Endothelial cell of umbilical vein (primary cell): Measurements from ENCODE around the gene APOF. TPM values are rescaled to one million over a fixed set of nuclear protein-coding genes. Genes with fewer than 3 reads are reported as not detected.

Experiments used
- BruUV-seq: library from RNA; stranded (reverse); fragments of 400-500 nt; replicated peaks from 2 replicates; lab custom pipeline; 2021; lab: Mats Ljungman, UMichigan
- CTCF ChIA-PET: fragments of 300-600, 350-600 bp; sonication (Branson Sonifier 250); formaldehyde crosslinking; loops from one replicate; lab custom pipeline; 2021; ENCODE audit warnings: antibody characterized with exemption, inconsistent platforms; lab: Charles Lee
- POLR2A ChIA-PET: fragments of 300-600, 350-600 bp; sonication (Branson Sonifier 250); formaldehyde crosslinking; loops from one replicate; lab custom pipeline; 2021; ENCODE audit warnings: antibody characterized with exemption, inconsistent platforms; lab: Charles Lee
- DNase-seq: peaks from one replicate; pipeline ENCODE4 v3.0.0-alpha.2; 2011; ENCODE audit warnings: low read depth, low spot score
- FAIRE-seq: peaks from 2 replicates; lab custom pipeline; 2011; peaks lifted over from hg19 to GRCh38; lab: Jason Lieb, UNC
- H2AFZ ChIP-seq: 2 replicates; pipeline ENCODE4 v1.6.0; 2012; ENCODE audit warnings: low read depth, low read length, control low read depth, inconsistent platforms
- H3K27ac ChIP-seq: 2 replicates; pipeline ENCODE4 v1.5.1; 2011; ENCODE audit warnings: low read depth, mild to moderate bottlenecking, control low read depth, low read length, moderate library complexity; ENCODE audit not compliant: insufficient read depth
- H3K27me3 ChIP-seq, 2 experiments: 2 replicates each; pipeline versions ENCODE4 v1.6.0 to v1.6.1; 2011; ENCODE audit warnings: low read length in 2 of 2, mixed read lengths in 1 of 2; ENCODE audit not compliant: control insufficient read depth in 2 of 2, insufficient read depth in 2 of 2
- H3K36me3 ChIP-seq, 2 experiments: 2 replicates in 1 of 2; 3 replicates in 1 of 2; pipeline ENCODE4 v1.5.1; 2011; ENCODE audit warnings: low read length in 2 of 2, mild to moderate bottlenecking in 1 of 2, moderate library complexity in 1 of 2; ENCODE audit not compliant: control insufficient read depth in 2 of 2, insufficient read depth in 2 of 2; ENCODE audit errors: extremely low read depth in 1 of 2
- H3K4me1 ChIP-seq: 3 replicates; pipeline ENCODE4 v1.5.1; 2011; ENCODE audit warnings: mild to moderate bottlenecking, low read length; ENCODE audit not compliant: control insufficient read depth, insufficient read depth; ENCODE audit errors: extremely low read depth
- H3K4me2 ChIP-seq: 2 replicates; pipeline ENCODE4 v1.6.1; 2011; ENCODE audit warnings: low read length, control low read depth, mixed read lengths; ENCODE audit not compliant: insufficient read depth
- H3K4me3 ChIP-seq, 3 experiments: fragments of 200-600 bp in 1 of 3; sonication (generic), shearing (Covaris generic) in 1 of 3; replicated peaks in 1 of 3; 2 replicates each; pipeline ENCODE4 v1.5.1; 2011 to 2016; ENCODE audit warnings: control low read depth in 3 of 3, low read length in 3 of 3, mild to moderate bottlenecking in 2 of 3, inconsistent platforms in 1 of 3, low read depth in 1 of 3, moderate library complexity in 1 of 3; ENCODE audit not compliant: insufficient read depth in 1 of 3
- H3K79me2 ChIP-seq: 2 replicates; pipeline ENCODE4 v1.6.0; 2012; ENCODE audit warnings: low read length, inconsistent platforms; ENCODE audit not compliant: control insufficient read depth, insufficient read depth
- H3K9ac ChIP-seq: replicated peaks from 2 replicates; pipeline ENCODE3; 2011; ENCODE audit warnings: low read length, control low read depth; ENCODE audit not compliant: insufficient read depth; ENCODE audit errors: extremely low read depth
- H3K9me1 ChIP-seq: replicated peaks from 3 replicates; pipeline ENCODE4 v1.6.0; 2011; ENCODE audit warnings: mild to moderate bottlenecking, low read length; ENCODE audit not compliant: control insufficient read depth, insufficient read depth; ENCODE audit errors: extremely low read depth
- H3K9me3 ChIP-seq: replicated peaks from 2 replicates; pipeline ENCODE4 v1.5.1; 2012; ENCODE audit warnings: low read length, inconsistent platforms; ENCODE audit not compliant: control insufficient read depth, insufficient read depth
- H4K20me1 ChIP-seq: replicated peaks from 2 replicates; pipeline ENCODE3; 2011; ENCODE audit warnings: mild to moderate bottlenecking, low read length; ENCODE audit not compliant: control insufficient read depth, insufficient read depth; ENCODE audit errors: extremely low read depth
- CTCF ChIP-seq, 2 donors: IDR thresholded peaks; 1 replicate in 1 of 2; 2 replicates in 1 of 2; pipeline ENCODE4 v1.5.1; 2011; ENCODE audit warnings: low read length in 2 of 2, mild to moderate bottlenecking in 2 of 2, moderate library complexity in 2 of 2, control low read depth in 1 of 2, inconsistent platforms in 1 of 2, low read depth in 1 of 2; ENCODE audit not compliant: insufficient read depth in 1 of 2; ENCODE audit errors: extremely low read depth in 1 of 2
- EZH2 ChIP-seq: IDR thresholded peaks from 2 replicates; pipeline ENCODE4 v1.6.1; 2012; ENCODE audit warnings: borderline replicate concordance, low read depth, mild to moderate bottlenecking, moderate library complexity, low read length, inconsistent platforms; ENCODE audit not compliant: severe bottlenecking
- FOS ChIP-seq: IDR thresholded peaks from 2 replicates; pipeline ENCODE4 v1.6.1; 2011; ENCODE audit warnings: mild to moderate bottlenecking, low read length, moderate library complexity, borderline replicate concordance; ENCODE audit not compliant: insufficient read depth
- GATA2 ChIP-seq: IDR thresholded peaks from 2 replicates; pipeline ENCODE4 v1.7.0; 2011; ENCODE audit warnings: low read depth, mild to moderate bottlenecking, moderate library complexity, mixed read lengths, low read length; ENCODE audit not compliant: insufficient read length, insufficient read depth
- JUN ChIP-seq: IDR thresholded peaks from 2 replicates; pipeline ENCODE4 v1.6.1; 2011; ENCODE audit warnings: borderline replicate concordance, low read depth; ENCODE audit not compliant: insufficient read length, insufficient read depth
- MYC ChIP-seq: IDR thresholded peaks from one replicate; pipeline ENCODE4 v1.6.1; 2011; ENCODE audit warnings: mild to moderate bottlenecking, low read depth, low read length
- POLR2A ChIP-seq: IDR thresholded peaks from 2 replicates; pipeline ENCODE4 v1.6.1; 2012; ENCODE audit warnings: low read depth, mild to moderate bottlenecking, control low read depth, low read length
- POLR2AphosphoS5 ChIP-seq: IDR thresholded peaks from 2 replicates; pipeline ENCODE4 v1.6.1; 2012; ENCODE audit warnings: low read depth, mild to moderate bottlenecking, control low read depth, low read length, moderate library complexity; ENCODE audit not compliant: insufficient read depth
- dilution Hi-C: fragments of 300-500 bp; cut with MboI; formaldehyde crosslinking; loops from one replicate; pipeline ENCODE4 v1.15.0; 2019; ENCODE audit warnings: low sequenced_read_pairs; ENCODE audit not compliant: extremely low pct_ligation_motif_present
- intact Hi-C: fragments of 100-400 bp; cut with micrococcal nuclease; formaldehyde crosslinking; loops from one replicate; pipeline ENCODE4 v1.10.0; 2022
- polyA plus RNA-seq, 4 experiments: library from polyadenylated mRNA; depleted of rRNA in 3 of 4; stranded (reverse) in 3 of 4; unstranded in 1 of 4; fragments of >200 nt; gene quantifications; 2 replicates each; pipeline versions ENCODE4 v1.2.1 to v1.2.3, GENCODE V29; 2011 to 2012; ENCODE audit warnings: missing spikeins in 1 of 4
- total RNA-seq: library from RNA; stranded (reverse); gene quantifications from 2 replicates; pipeline ENCODE4 v1.2.3, GENCODE V29; 2021
- TF ChIP-seq, protein P1 (sequence below): IDR thresholded peaks from 2 replicates; pipeline ENCODE4 v1.6.1; 2011; ENCODE audit not compliant: insufficient read depth, insufficient read length

APOF gene
- total and polyA plus RNA-seq, 2 donors (not counting 3 experiments of a cell fraction or from before 2014, with no cell fraction given), result not detected

DNA sequence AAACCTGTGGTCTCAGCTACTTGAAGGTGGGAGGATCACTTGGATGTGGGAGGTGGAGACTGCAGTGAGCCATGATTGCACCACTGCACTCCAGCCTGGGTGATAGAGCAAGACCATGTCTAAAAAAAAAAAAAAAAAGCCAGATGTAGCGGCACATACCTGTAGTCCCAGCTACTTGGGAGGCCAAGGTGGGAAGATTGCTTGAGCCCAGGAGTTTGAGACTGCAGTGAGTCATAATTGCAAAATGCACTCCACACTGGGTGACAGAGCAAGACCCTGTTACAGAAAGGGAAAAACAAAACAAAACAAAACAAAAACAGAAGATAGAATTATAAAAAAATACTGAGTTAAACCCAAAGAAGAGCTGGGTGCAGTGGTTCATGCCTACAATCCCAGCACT is 29.1 kb upstream of the APOF start:
- BruUV-seq, result no TSS peak
- no peaks in the 10 kb centered on the region for H3K79me2 ChIP-seq
- TF ChIP-seq CTCF (IDR thresholded peaks at IDR 0.05; ENCODE audit: extremely low read depth in 1 of 2, insufficient read depth in 1 of 2, low read depth in 1 of 2, low read length in 2 of 2), result no peak
- ChIA-PET POLR2A (no interaction called here), CTCF (no interaction called here)
- H3K9me1 ChIP-seq, result no peaks in the 10 kb centered on the region
- FAIRE-seq (no peak), DNase-seq (no peak)
- no peak overlapping the region for H2AFZ ChIP-seq
- H3K4me2 ChIP-seq, result no peak overlapping the region
- H3K9ac ChIP-seq, result no peak overlapping the region
- H3K27me3 ChIP-seq, result no peaks in the 10 kb centered on the region
- no peaks in the 10 kb centered on the region for H3K9me3 ChIP-seq
- H3K27ac ChIP-seq, result no peak overlapping the region
- intact Hi-C loops (no loop called here), dilution Hi-C loops (no loop called here)
- H3K36me3 ChIP-seq, result no peaks in the 10 kb centered on the region
- H3K4me3 ChIP-seq, result no peak overlapping the region
- H4K20me1 ChIP-seq, result no peaks in the 10 kb centered on the region
- no peaks in the 10 kb centered on the region for H3K4me1 ChIP-seq

DNA sequence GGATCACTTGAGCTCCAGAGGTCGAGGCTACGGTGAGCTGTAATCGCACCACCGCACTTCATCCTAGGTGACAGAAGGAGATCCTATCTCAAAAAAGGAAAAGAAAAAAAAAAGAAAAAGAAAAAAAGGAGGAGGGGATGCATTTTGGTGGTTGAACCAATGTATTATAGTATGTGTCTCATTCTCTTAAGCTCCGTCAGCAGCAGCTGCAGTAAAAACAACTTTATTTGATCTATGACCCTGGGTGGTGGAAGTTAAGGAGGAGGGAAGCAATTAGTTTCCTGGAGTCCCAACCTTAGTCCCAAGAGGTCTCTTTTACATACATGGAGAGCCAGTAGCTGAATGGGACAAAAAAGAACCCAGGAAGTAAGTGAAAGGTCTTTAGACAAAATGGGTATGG is 26.8 kb upstream of the APOF start:
- no peak for TF ChIP-seq FOS
- TF ChIP-seq GATA2, result no peak
- no peak for TF ChIP-seq POLR2A
- TF ChIP-seq MYC, result no peak
- TF ChIP-seq, protein P1, sequence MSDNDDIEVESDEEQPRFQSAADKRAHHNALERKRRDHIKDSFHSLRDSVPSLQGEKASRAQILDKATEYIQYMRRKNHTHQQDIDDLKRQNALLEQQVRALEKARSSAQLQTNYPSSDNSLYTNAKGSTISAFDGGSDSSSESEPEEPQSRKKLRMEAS, result no peak
- TF ChIP-seq CTCF (IDR thresholded peaks at IDR 0.05; ENCODE audit: extremely low read depth in 1 of 2, insufficient read depth in 1 of 2, low read depth in 1 of 2, low read length in 2 of 2), result no peak
- no peak for TF ChIP-seq EZH2
- no peak for TF ChIP-seq JUN
- no peak for TF ChIP-seq POLR2AphosphoS5
- Histone ChIP-seq H3K9me1 (no peaks in the 10 kb centered on the region), H2AFZ (no peak overlapping the region), H3K4me1 (no peaks in the 10 kb centered on the region), H3K36me3 (no peaks in the 10 kb centered on the region), H3K4me2 (no peak overlapping the region), H3K9ac (no peak overlapping the region), H4K20me1 (no peaks in the 10 kb centered on the region), H3K27ac (no peak overlapping the region), H3K27me3 (no peaks in the 10 kb centered on the region), H3K79me2 (no peaks in the 10 kb centered on the region), H3K4me3 (no peak overlapping the region), H3K9me3 (no peaks in the 10 kb centered on the region)
- POLR2A ChIA-PET, result no interaction called here
- no TSS peak for BruUV-seq
- intact Hi-C loops, result no loop called here
- dilution Hi-C loops, result no loop called here
- DNase-seq (no peak), FAIRE-seq (no peak)
- CTCF ChIA-PET, result interaction anchor here (1.0 to 1.2 kb wide), 2 partner anchors 9 to 11 kb away, joined by 3 to 4 read pairs; no protein-coding TSS in a partner anchor
